Endothelial cell of umbilical vein (primary cell): ENCODE results near the gene THAP4. TPM values are rescaled to one million over a fixed set of nuclear protein-coding genes. Genes with fewer than 3 reads are reported as not detected.

ENCODE experiments used
- BruUV-seq: library from RNA; stranded (reverse); fragments of 400-500 nt; replicated peaks from 2 replicates; lab custom pipeline; 2021; lab: Mats Ljungman, UMichigan
- CTCF ChIA-PET: fragments of 300-600, 350-600 bp; sonication (Branson Sonifier 250); formaldehyde crosslinking; loops from one replicate; lab custom pipeline; 2021; ENCODE audit warnings: antibody characterized with exemption, inconsistent platforms; lab: Charles Lee
- POLR2A ChIA-PET: fragments of 300-600, 350-600 bp; sonication (Branson Sonifier 250); formaldehyde crosslinking; loops from one replicate; lab custom pipeline; 2021; ENCODE audit warnings: antibody characterized with exemption, inconsistent platforms; lab: Charles Lee
- DNase-seq: peaks from one replicate; pipeline ENCODE4 v3.0.0-alpha.2; 2011; ENCODE audit warnings: low read depth, low spot score
- FAIRE-seq: peaks from 2 replicates; lab custom pipeline; 2011; peaks lifted over from hg19 to GRCh38; lab: Jason Lieb, UNC
- H2AFZ ChIP-seq: 2 replicates; pipeline ENCODE4 v1.6.0; 2012; ENCODE audit warnings: low read depth, low read length, control low read depth, inconsistent platforms
- H3K27ac ChIP-seq: 2 replicates; pipeline ENCODE4 v1.5.1; 2011; ENCODE audit warnings: low read depth, mild to moderate bottlenecking, control low read depth, low read length, moderate library complexity; ENCODE audit not compliant: insufficient read depth
- H3K27me3 ChIP-seq, 2 experiments: 2 replicates each; pipeline versions ENCODE4 v1.6.0 to v1.6.1; 2011; ENCODE audit warnings: low read length in 2 of 2, mixed read lengths in 1 of 2; ENCODE audit not compliant: control insufficient read depth in 2 of 2, insufficient read depth in 2 of 2
- H3K36me3 ChIP-seq, 2 experiments: 2 replicates in 1 of 2; 3 replicates in 1 of 2; pipeline ENCODE4 v1.5.1; 2011; ENCODE audit warnings: low read length in 2 of 2, mild to moderate bottlenecking in 1 of 2, moderate library complexity in 1 of 2; ENCODE audit not compliant: control insufficient read depth in 2 of 2, insufficient read depth in 2 of 2; ENCODE audit errors: extremely low read depth in 1 of 2
- H3K4me1 ChIP-seq: 3 replicates; pipeline ENCODE4 v1.5.1; 2011; ENCODE audit warnings: mild to moderate bottlenecking, low read length; ENCODE audit not compliant: control insufficient read depth, insufficient read depth; ENCODE audit errors: extremely low read depth
- H3K4me2 ChIP-seq: 2 replicates; pipeline ENCODE4 v1.6.1; 2011; ENCODE audit warnings: low read length, control low read depth, mixed read lengths; ENCODE audit not compliant: insufficient read depth
- H3K4me3 ChIP-seq, 3 experiments: fragments of 200-600 bp in 1 of 3; sonication (generic), shearing (Covaris generic) in 1 of 3; replicated peaks in 1 of 3; 2 replicates each; pipeline ENCODE4 v1.5.1; 2011 to 2016; ENCODE audit warnings: control low read depth in 3 of 3, low read length in 3 of 3, mild to moderate bottlenecking in 2 of 3, inconsistent platforms in 1 of 3, low read depth in 1 of 3, moderate library complexity in 1 of 3; ENCODE audit not compliant: insufficient read depth in 1 of 3
- H3K79me2 ChIP-seq: 2 replicates; pipeline ENCODE4 v1.6.0; 2012; ENCODE audit warnings: low read length, inconsistent platforms; ENCODE audit not compliant: control insufficient read depth, insufficient read depth
- H3K9ac ChIP-seq: replicated peaks from 2 replicates; pipeline ENCODE3; 2011; ENCODE audit warnings: low read length, control low read depth; ENCODE audit not compliant: insufficient read depth; ENCODE audit errors: extremely low read depth
- H3K9me1 ChIP-seq: replicated peaks from 3 replicates; pipeline ENCODE4 v1.6.0; 2011; ENCODE audit warnings: mild to moderate bottlenecking, low read length; ENCODE audit not compliant: control insufficient read depth, insufficient read depth; ENCODE audit errors: extremely low read depth
- H3K9me3 ChIP-seq: replicated peaks from 2 replicates; pipeline ENCODE4 v1.5.1; 2012; ENCODE audit warnings: low read length, inconsistent platforms; ENCODE audit not compliant: control insufficient read depth, insufficient read depth
- H4K20me1 ChIP-seq: replicated peaks from 2 replicates; pipeline ENCODE3; 2011; ENCODE audit warnings: mild to moderate bottlenecking, low read length; ENCODE audit not compliant: control insufficient read depth, insufficient read depth; ENCODE audit errors: extremely low read depth
- CTCF ChIP-seq, 2 donors: IDR thresholded peaks; 1 replicate in 1 of 2; 2 replicates in 1 of 2; pipeline ENCODE4 v1.5.1; 2011; ENCODE audit warnings: low read length in 2 of 2, mild to moderate bottlenecking in 2 of 2, moderate library complexity in 2 of 2, control low read depth in 1 of 2, inconsistent platforms in 1 of 2, low read depth in 1 of 2; ENCODE audit not compliant: insufficient read depth in 1 of 2; ENCODE audit errors: extremely low read depth in 1 of 2
- EZH2 ChIP-seq: IDR thresholded peaks from 2 replicates; pipeline ENCODE4 v1.6.1; 2012; ENCODE audit warnings: borderline replicate concordance, low read depth, mild to moderate bottlenecking, moderate library complexity, low read length, inconsistent platforms; ENCODE audit not compliant: severe bottlenecking
- FOS ChIP-seq: IDR thresholded peaks from 2 replicates; pipeline ENCODE4 v1.6.1; 2011; ENCODE audit warnings: mild to moderate bottlenecking, low read length, moderate library complexity, borderline replicate concordance; ENCODE audit not compliant: insufficient read depth
- GATA2 ChIP-seq: IDR thresholded peaks from 2 replicates; pipeline ENCODE4 v1.7.0; 2011; ENCODE audit warnings: low read depth, mild to moderate bottlenecking, moderate library complexity, mixed read lengths, low read length; ENCODE audit not compliant: insufficient read length, insufficient read depth
- JUN ChIP-seq: IDR thresholded peaks from 2 replicates; pipeline ENCODE4 v1.6.1; 2011; ENCODE audit warnings: borderline replicate concordance, low read depth; ENCODE audit not compliant: insufficient read length, insufficient read depth
- MAX ChIP-seq: IDR thresholded peaks from 2 replicates; pipeline ENCODE4 v1.6.1; 2011; ENCODE audit not compliant: insufficient read depth, insufficient read length
- MYC ChIP-seq: IDR thresholded peaks from one replicate; pipeline ENCODE4 v1.6.1; 2011; ENCODE audit warnings: mild to moderate bottlenecking, low read depth, low read length
- POLR2A ChIP-seq: IDR thresholded peaks from 2 replicates; pipeline ENCODE4 v1.6.1; 2012; ENCODE audit warnings: low read depth, mild to moderate bottlenecking, control low read depth, low read length
- POLR2AphosphoS5 ChIP-seq: IDR thresholded peaks from 2 replicates; pipeline ENCODE4 v1.6.1; 2012; ENCODE audit warnings: low read depth, mild to moderate bottlenecking, control low read depth, low read length, moderate library complexity; ENCODE audit not compliant: insufficient read depth
- dilution Hi-C: fragments of 300-500 bp; cut with MboI; formaldehyde crosslinking; loops from one replicate; pipeline ENCODE4 v1.15.0; 2019; ENCODE audit warnings: low sequenced_read_pairs; ENCODE audit not compliant: extremely low pct_ligation_motif_present
- intact Hi-C: fragments of 100-400 bp; cut with micrococcal nuclease; formaldehyde crosslinking; loops from one replicate; pipeline ENCODE4 v1.10.0; 2022
- polyA plus RNA-seq, 4 experiments: library from polyadenylated mRNA; depleted of rRNA in 3 of 4; stranded (reverse) in 3 of 4; unstranded in 1 of 4; fragments of >200 nt; gene quantifications; 2 replicates each; pipeline versions ENCODE4 v1.2.1 to v1.2.3, GENCODE V29; 2011 to 2012; ENCODE audit warnings: missing spikeins in 1 of 4
- total RNA-seq: library from RNA; stranded (reverse); gene quantifications from 2 replicates; pipeline ENCODE4 v1.2.3, GENCODE V29; 2021

THAP4 gene
- total and polyA plus RNA-seq, 2 donors (not counting 3 experiments of a cell fraction or from before 2014, with no cell fraction given), result 45.4 to 47.4 TPM

- CTCF ChIA-PET, result no interaction called here
- Histone ChIP-seq H3K36me3 (peaks cover 18 to 54% of the 10 kb centered on the region in 2 experiments), H3K27ac (no peak overlapping the region), H3K9me1 (no peaks in the 10 kb centered on the region), H3K79me2 (peaks cover 2% of the 10 kb centered on the region), H3K4me2 (no peak overlapping the region), H3K9ac (no peak overlapping the region), H4K20me1 (no peaks in the 10 kb centered on the region), H3K4me3 (no peak overlapping the region), H3K4me1 (no peaks in the 10 kb centered on the region), H2AFZ (no peak overlapping the region), H3K27me3 (no peaks in the 10 kb centered on the region), H3K9me3 (no peaks in the 10 kb centered on the region)
- intact Hi-C loops, result no loop called here
- dilution Hi-C loops, result no loop called here
- TF ChIP-seq GATA2 (no peak), POLR2AphosphoS5 (no peak), FOS (no peak)
- DNase-seq, result no peak
- BruUV-seq, result no TSS peak
- POLR2A ChIA-PET, result no interaction called here
- FAIRE-seq, result no peak
These were observed 18.7 kb upstream of the THAP4 start for GRCh38 chr2:241655516-241656189.

- intact Hi-C loops, result no loop called here
- ChIA-PET POLR2A (no interaction called here), CTCF (no interaction called here)
- DNase-seq (no peak), FAIRE-seq (no peak)
- H3K36me3 ChIP-seq, result peaks cover 18 to 50% of the 10 kb centered on the region in 2 experiments
- H3K27ac ChIP-seq, result no peak overlapping the region
- H3K4me2 ChIP-seq, result no peak overlapping the region
- BruUV-seq, result no TSS peak
- no peaks in the 10 kb centered on the region for H4K20me1 ChIP-seq
- H3K4me3 ChIP-seq, result no peak overlapping the region
- H3K79me2 ChIP-seq, result peaks cover 8% of the 10 kb centered on the region
- no peaks in the 10 kb centered on the region for H3K9me3 ChIP-seq
- no peak for TF ChIP-seq FOS
- TF ChIP-seq MYC, result no peak
- TF ChIP-seq EZH2, result no peak
- no peak for TF ChIP-seq JUN
- no peak for TF ChIP-seq GATA2
- no peak for TF ChIP-seq MAX
- TF ChIP-seq POLR2AphosphoS5, result no peak
- TF ChIP-seq POLR2A, result no peak
- TF ChIP-seq CTCF (IDR thresholded peaks at IDR 0.05; ENCODE audit: extremely low read depth in 1 of 2, insufficient read depth in 1 of 2, low read depth in 1 of 2, low read length in 2 of 2), result no peak
- no peaks in the 10 kb centered on the region for H3K4me1 ChIP-seq
- no peaks in the 10 kb centered on the region for H3K9me1 ChIP-seq
- dilution Hi-C loops, result no loop called here
- no peak overlapping the region for H2AFZ ChIP-seq
- H3K9ac ChIP-seq, result no peak overlapping the region
- H3K27me3 ChIP-seq, result no peaks in the 10 kb centered on the region
These were observed 17.6 kb upstream of the THAP4 start for GRCh38 chr2:241654551-241654950.
